ENCODE results near the gene R3HDM2. TPM values are rescaled to one million over a fixed set of nuclear protein-coding genes. Genes with fewer than 3 reads are reported as not detected.

The R3HDM2 gene
- total and polyA plus RNA-seq, 2 of the 13 experiments (the other 11 are each of a cell fraction or from before 2014, with no cell fraction given) = 11.1 to 23.5 TPM

GRCh38 chr12:57238854-57239554 is 191.8 kb downstream of the R3HDM2 start (continued):
- TF ChIP-seq ZFP91 (CRISPR knock-in tag; IDR thresholded peaks at IDR 0.05; ENCODE audit: borderline replicate concordance) (peak; percentile 76), ZNF768 (CRISPR knock-in tag; IDR thresholded peaks at IDR 0.05) (peak; percentile 85), ETV6 (CRISPR knock-in tag; conservative IDR thresholded peaks at IDR 0.05) (0 out of 2 replicates have a peak, but pooled peaks have one; percentile 50), ZNF317 (CRISPR knock-in tag; IDR thresholded peaks at IDR 0.05) (peak; percentile 81; the same call in 1 of the 2 replicates), ZSCAN25 (CRISPR knock-in tag; IDR thresholded peaks at IDR 0.05) (peak; percentile 80), ZSCAN12 (CRISPR knock-in tag; IDR thresholded peaks at IDR 0.05) (no peak), ZNF431 (CRISPR knock-in tag; IDR thresholded peaks at IDR 0.05; ENCODE audit: borderline replicate concordance, low read depth) (peak; percentile 50; the same call in 1 of the 2 replicates), ISL2 (CRISPR knock-in tag; IDR thresholded peaks at IDR 0.05) (peak; percentile 53; the same call in 1 of the 2 replicates), RFX5 (IDR thresholded peaks at IDR 0.05; ENCODE audit: low read depth, low read length) (no peak), MYPOP (CRISPR knock-in tag; IDR thresholded peaks at IDR 0.05) (peak; percentile 86), SAFB2 (CRISPR knock-in tag; IDR thresholded peaks at IDR 0.05; ENCODE audit: borderline replicate concordance, low read depth) (no peak), ZNF34 (CRISPR knock-in tag; IDR thresholded peaks at IDR 0.05; ENCODE audit: borderline replicate concordance) (no peak), FOXK1 (CRISPR knock-in tag; IDR thresholded peaks at IDR 0.05; ENCODE audit: borderline replicate concordance, low read depth) (peak; percentile 33; the same call in 1 of the 2 replicates), HOXA5 (CRISPR knock-in tag; IDR thresholded peaks at IDR 0.05) (0 out of 2 replicates have a peak, but pooled peaks have one; percentile 14), ATAD3A (CRISPR knock-in tag; IDR thresholded peaks at IDR 0.05) (no peak), SP4 (CRISPR knock-in tag; IDR thresholded peaks at IDR 0.05) (peak; percentile 74)
- TF ChIP-seq, protein P1, sequence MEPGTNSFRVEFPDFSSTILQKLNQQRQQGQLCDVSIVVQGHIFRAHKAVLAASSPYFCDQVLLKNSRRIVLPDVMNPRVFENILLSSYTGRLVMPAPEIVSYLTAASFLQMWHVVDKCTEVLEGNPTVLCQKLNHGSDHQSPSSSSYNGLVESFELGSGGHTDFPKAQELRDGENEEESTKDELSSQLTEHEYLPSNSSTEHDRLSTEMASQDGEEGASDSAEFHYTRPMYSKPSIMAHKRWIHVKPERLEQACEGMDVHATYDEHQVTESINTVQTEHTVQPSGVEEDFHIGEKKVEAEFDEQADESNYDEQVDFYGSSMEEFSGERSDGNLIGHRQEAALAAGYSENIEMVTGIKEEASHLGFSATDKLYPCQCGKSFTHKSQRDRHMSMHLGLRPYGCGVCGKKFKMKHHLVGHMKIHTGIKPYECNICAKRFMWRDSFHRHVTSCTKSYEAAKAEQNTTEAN (CRISPR knock-in tag; conservative IDR thresholded peaks at IDR 0.05) = 0 out of 2 replicates have a peak, but pooled peaks have one; percentile 47
- TF ChIP-seq, protein P2, sequence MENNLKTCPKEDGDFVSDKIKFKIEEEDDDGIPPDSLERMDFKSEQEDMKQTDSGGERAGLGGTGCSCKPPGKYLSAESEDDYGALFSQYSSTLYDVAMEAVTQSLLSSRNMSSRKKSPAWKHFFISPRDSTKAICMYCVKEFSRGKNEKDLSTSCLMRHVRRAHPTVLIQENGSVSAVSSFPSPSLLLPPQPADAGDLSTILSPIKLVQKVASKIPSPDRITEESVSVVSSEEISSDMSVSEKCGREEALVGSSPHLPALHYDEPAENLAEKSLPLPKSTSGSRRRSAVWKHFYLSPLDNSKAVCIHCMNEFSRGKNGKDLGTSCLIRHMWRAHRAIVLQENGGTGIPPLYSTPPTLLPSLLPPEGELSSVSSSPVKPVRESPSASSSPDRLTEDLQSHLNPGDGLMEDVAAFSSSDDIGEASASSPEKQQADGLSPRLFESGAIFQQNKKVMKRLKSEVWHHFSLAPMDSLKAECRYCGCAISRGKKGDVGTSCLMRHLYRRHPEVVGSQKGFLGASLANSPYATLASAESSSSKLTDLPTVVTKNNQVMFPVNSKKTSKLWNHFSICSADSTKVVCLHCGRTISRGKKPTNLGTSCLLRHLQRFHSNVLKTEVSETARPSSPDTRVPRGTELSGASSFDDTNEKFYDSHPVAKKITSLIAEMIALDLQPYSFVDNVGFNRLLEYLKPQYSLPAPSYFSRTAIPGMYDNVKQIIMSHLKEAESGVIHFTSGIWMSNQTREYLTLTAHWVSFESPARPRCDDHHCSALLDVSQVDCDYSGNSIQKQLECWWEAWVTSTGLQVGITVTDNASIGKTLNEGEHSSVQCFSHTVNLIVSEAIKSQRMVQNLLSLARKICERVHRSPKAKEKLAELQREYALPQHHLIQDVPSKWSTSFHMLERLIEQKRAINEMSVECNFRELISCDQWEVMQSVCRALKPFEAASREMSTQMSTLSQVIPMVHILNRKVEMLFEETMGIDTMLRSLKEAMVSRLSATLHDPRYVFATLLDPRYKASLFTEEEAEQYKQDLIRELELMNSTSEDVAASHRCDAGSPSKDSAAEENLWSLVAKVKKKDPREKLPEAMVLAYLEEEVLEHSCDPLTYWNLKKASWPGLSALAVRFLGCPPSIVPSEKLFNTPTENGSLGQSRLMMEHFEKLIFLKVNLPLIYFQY (CRISPR knock-in tag; IDR thresholded peaks at IDR 0.05; ENCODE audit: borderline replicate concordance) = peak; percentile 64; the same call in 1 of the 2 replicates
- TF ChIP-seq, protein P3, sequence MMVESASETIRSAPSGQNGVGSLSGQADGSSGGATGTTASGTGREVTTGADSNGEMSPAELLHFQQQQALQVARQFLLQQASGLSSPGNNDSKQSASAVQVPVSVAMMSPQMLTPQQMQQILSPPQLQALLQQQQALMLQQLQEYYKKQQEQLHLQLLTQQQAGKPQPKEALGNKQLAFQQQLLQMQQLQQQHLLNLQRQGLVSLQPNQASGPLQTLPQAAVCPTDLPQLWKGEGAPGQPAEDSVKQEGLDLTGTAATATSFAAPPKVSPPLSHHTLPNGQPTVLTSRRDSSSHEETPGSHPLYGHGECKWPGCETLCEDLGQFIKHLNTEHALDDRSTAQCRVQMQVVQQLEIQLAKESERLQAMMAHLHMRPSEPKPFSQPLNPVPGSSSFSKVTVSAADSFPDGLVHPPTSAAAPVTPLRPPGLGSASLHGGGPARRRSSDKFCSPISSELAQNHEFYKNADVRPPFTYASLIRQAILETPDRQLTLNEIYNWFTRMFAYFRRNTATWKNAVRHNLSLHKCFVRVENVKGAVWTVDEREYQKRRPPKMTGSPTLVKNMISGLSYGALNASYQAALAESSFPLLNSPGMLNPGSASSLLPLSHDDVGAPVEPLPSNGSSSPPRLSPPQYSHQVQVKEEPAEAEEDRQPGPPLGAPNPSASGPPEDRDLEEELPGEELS (CRISPR knock-in tag; IDR thresholded peaks at IDR 0.05) = peak; percentile 38; the same call in 1 of the 2 replicates
